Frontal cortex (tissue), 4 donors: Measurements from ENCODE around the gene KCNMA1. TPM values are rescaled to one million over a fixed set of nuclear protein-coding genes. Genes with fewer than 3 reads are reported as not detected.

Experiments used
- DNase-seq, 2 donors: peaks; one replicate each; pipeline ENCODE4 v3.0.0; 2012; ENCODE audit warnings: low spot score in 2 of 2
- FAIRE-seq: peaks from 2 replicates; lab custom pipeline; 2012; peaks lifted over from hg19 to GRCh38; lab: Jason Lieb, UNC
- total RNA-seq: library from RNA; depleted of rRNA; stranded (reverse); fragments of >200 nt; gene quantifications from one replicate; pipeline ENCODE4 v1.2.3, GENCODE V29; 2014
- donor health status: control.
- donor health status: control.
- donor health status: control.

Gene KCNMA1
- total RNA-seq, 1 donor from 2014 or later: 27.3 TPM

GRCh38 chr10:77284797-77285196, 352.8 kb downstream of the KCNMA1 start:
- FAIRE-seq (no peak), DNase-seq (no peak)

GRCh38 chr10:77283326-77283725, 354.3 kb downstream of the KCNMA1 start:
- FAIRE-seq (no peak), DNase-seq (no peak)

DNA sequence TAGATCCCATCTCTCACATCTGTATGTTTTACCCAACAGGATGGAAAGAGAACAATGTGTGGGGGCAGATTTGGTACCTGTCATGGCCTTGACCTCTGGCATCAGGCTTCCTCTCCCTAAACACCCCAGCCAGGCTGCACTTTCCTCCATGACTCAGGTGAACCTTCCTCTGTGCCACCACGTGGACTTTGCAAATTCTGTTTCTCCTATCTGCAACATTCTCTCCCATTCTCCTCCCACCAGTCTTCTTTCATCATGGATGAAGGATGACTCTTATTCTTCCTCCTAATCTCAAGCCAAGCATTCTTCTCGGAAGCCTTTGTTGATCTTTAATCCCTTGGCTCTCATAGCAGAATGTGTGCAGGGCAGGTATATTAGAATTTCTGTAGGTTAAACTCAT, 355.4 kb downstream of the KCNMA1 start:
- no peak for FAIRE-seq
- no peak for DNase-seq

- FAIRE-seq: no peak
Observed at GRCh38 chr10:77281719-77282118, 355.9 kb downstream of the KCNMA1 start.

DNA sequence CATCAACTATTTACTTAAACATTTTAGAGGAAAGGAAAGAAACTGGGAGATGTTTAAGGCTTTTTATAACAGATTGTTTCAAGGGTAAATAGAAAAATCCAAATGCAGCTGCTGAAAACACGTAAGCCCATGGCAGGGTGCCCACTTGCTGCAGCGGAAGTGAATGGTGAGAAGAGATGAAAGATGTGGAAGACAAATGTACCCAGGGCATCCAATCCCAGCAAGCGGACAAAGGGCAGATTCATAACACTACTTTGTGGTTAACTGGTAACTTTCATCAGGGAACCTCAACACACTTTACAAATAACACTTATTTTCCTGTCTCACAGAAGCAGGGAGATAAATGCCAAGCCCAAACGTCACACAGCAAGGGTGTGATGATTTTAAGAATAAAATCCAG, 358.4 kb downstream of the KCNMA1 start:
- FAIRE-seq (no peak), DNase-seq (no peak)

More at GRCh38 chr10:77281719-77282118, 355.9 kb downstream of the KCNMA1 start:
- DNase-seq: no peak

DNA sequence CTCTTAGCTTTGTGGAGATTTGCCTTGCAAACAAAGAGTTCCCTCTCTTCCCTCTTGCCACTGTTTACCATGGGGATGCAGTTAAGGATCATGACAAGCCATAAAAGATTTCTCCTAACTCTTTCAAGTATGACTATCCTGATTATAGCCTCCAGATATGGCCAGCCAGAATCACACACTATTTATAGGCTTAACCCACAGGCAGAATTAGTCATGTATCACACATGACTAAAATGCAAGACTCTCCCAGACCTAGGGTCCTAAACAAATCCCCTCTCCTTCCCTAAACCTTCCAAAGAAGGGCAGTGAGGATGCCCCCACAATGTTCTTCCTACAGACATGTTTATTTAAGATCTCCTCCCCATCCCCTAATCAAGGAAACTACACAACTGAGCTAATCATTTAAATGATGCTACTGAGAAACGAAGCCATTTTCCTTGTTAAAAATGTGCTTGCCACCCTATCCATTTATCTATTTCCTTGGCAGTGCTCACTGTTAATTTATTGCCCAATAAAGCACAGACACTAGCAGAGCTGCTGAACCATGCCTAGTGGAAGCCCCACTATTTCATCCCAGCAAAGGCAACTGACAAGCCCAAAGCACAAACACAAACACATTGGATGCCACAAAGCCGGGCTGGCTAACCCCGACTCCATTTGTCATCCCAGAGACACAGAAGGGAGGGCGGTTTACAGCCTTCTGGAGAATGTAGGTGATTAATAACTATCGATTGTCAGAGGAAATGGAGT, 363.4 kb downstream of the KCNMA1 start:
- FAIRE-seq: no peak

GRCh38 chr10:77269163-77269562, 368.4 kb downstream of the KCNMA1 start:
- DNase-seq: no peak
- no peak for FAIRE-seq

More for the DNA sequence above, 363.4 kb downstream of the KCNMA1 start:
- no peak for DNase-seq

GRCh38 chr10:77268721-77269120, 368.9 kb downstream of the KCNMA1 start:
- DNase-seq: no peak
- FAIRE-seq: no peak

- DNase-seq (no peak), FAIRE-seq (no peak)
Observed at GRCh38 chr10:77267703-77268675, 369.6 kb downstream of the KCNMA1 start.

- FAIRE-seq: no peak
- DNase-seq: no peak
Observed at GRCh38 chr10:77266242-77266641, 371.4 kb downstream of the KCNMA1 start.

DNA sequence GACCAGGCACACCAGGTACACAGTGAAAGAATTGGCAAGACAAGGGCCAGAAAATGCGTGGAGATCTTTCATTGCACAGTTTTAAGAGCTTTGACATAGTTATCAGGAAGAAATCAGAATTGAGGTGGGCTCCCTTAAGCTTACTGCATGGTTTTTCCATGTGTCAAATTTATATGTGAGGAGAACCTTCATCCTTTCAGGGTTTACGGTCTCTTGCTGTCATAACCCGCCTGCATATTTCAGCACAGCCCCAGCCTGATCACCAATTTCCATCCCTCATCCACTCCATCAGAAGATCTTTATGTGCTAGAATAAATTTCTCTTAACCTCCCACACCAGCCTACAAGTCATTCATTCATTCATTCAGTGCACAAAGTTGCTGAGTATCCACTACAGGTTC, 373.1 kb downstream of the KCNMA1 start:
- DNase-seq: no peak
- no peak for FAIRE-seq

DNA sequence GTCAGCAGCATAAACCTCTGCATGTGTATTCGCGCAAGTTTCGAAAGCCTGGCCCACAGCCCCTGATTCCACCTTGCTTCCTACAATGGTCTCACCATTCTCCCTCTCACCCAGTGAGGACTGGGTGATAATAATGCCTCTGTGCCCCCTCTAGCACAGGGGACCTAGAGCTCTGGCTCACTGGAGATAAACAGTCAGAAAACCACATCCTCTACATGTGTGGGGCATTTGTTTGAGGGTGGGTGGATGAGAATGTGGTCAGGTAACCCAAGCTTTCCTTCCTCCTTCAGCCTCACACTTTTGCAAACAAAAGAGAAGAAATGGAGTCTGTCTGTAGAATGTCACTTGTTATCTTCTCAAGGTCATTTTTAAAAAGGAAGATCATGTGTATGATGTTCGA, 373.5 kb downstream of the KCNMA1 start:
- FAIRE-seq: no peak
- DNase-seq: no peak

GRCh38 chr10:77263700-77264099, 373.9 kb downstream of the KCNMA1 start:
- DNase-seq (no peak), FAIRE-seq (no peak)

- DNase-seq: no peak
- FAIRE-seq: no peak
Observed at GRCh38 chr10:77261146-77261545, 376.5 kb downstream of the KCNMA1 start.

- FAIRE-seq: no peak
- no peak for DNase-seq
Observed at GRCh38 chr10:77259171-77259874, 378.3 kb downstream of the KCNMA1 start.

DNA sequence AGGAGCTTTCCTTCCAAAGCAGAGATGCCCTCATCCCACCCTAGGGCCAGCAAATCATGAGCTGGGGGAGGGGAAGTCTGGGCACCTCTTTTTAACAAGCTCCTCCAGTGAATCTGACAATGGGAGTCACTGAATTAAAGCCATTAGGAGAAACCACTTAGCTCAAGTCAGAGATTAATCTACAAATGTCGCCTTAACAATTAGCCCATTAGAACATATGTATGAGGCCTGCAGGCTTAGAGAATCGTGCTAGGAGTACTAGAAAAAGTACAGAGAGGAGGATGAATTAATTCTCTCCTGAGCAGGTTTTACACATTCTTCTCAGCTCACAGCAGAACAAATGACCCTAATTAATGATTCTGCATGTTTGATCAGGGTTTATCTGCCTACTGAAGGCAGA, 381.3 kb downstream of the KCNMA1 start:
- DNase-seq: no peak
- no peak for FAIRE-seq

GRCh38 chr10:77253556-77254064, 384.0 kb downstream of the KCNMA1 start:
- DNase-seq: no peak
- no peak for FAIRE-seq

DNA sequence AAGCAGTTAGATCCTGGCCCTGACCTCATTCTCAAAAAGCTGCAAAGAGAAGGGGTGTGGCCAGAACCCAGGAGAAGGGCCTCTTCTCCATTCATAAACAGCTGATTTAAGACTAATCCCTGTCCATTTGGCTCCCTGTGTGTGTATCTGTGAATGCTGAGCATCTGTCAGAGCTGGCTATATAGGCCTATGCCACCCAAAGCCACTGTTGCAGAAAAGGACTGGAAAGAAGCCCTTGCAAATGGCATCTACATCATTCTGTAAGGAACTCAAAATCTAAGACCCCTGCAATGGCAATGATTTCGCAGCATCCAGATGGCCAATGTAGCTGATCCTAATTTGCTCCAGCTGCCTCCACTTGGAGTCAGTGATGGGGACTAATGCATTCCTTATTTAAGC, 384.5 kb downstream of the KCNMA1 start:
- no peak for FAIRE-seq
- no peak for DNase-seq

GRCh38 chr10:77252380-77253146, 385.0 kb downstream of the KCNMA1 start:
- no peak for FAIRE-seq
- no peak for DNase-seq
